ENCODE results near the gene TEX55.

GRCh38 chr3:119145500-119146167 lies at the start of gene TEX55:
- TF ChIP-seq, protein P1, sequence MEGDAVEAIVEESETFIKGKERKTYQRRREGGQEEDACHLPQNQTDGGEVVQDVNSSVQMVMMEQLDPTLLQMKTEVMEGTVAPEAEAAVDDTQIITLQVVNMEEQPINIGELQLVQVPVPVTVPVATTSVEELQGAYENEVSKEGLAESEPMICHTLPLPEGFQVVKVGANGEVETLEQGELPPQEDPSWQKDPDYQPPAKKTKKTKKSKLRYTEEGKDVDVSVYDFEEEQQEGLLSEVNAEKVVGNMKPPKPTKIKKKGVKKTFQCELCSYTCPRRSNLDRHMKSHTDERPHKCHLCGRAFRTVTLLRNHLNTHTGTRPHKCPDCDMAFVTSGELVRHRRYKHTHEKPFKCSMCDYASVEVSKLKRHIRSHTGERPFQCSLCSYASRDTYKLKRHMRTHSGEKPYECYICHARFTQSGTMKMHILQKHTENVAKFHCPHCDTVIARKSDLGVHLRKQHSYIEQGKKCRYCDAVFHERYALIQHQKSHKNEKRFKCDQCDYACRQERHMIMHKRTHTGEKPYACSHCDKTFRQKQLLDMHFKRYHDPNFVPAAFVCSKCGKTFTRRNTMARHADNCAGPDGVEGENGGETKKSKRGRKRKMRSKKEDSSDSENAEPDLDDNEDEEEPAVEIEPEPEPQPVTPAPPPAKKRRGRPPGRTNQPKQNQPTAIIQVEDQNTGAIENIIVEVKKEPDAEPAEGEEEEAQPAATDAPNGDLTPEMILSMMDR (IDR thresholded peaks at IDR 0.05): peak; percentile 21 to 48 (median 30)
- TF ChIP-seq POLR2A (IDR thresholded peaks at IDR 0.05): no peak
- TF ChIP-seq EP300 (IDR thresholded peaks at IDR 0.05): no peak

Measured in tibial nerve (tissue), 4 donors.